H1 (cell line): ENCODE data around the gene PRKAR1B.

Experiments used
- CTCF ChIP-seq, 3 experiments: IDR thresholded peaks; 1 replicate in 2 of 3; 2 replicates in 1 of 3; pipeline versions ENCODE4 v1.5.1 to v1.6.1; 2011; ENCODE audit warnings: low read length in 3 of 3, mild to moderate bottlenecking in 3 of 3, inconsistent platforms in 2 of 3, low read depth in 1 of 3, moderate library complexity in 1 of 3; ENCODE audit not compliant: insufficient read depth in 1 of 3; ENCODE audit errors: control extremely low read depth in 1 of 3
- EP300 ChIP-seq, 2 experiments: IDR thresholded peaks; 1 replicate in 1 of 2; 2 replicates in 1 of 2; pipeline ENCODE4 v1.6.1; 2011 to 2012; ENCODE audit warnings: low read depth in 2 of 2, low read length in 2 of 2, mild to moderate bottlenecking in 2 of 2, borderline replicate concordance in 1 of 2, inconsistent platforms in 1 of 2, moderate library complexity in 1 of 2
- POLR2A ChIP-seq, 2 experiments: IDR thresholded peaks; 1 replicate in 1 of 2; 2 replicates in 1 of 2; pipeline ENCODE4 v1.6.1; 2011; ENCODE audit warnings: low read depth in 2 of 2, low read length in 2 of 2, mild to moderate bottlenecking in 2 of 2; ENCODE audit errors: control extremely low read depth in 1 of 2
- RFX5 ChIP-seq: IDR thresholded peaks from 2 replicates; pipeline ENCODE4 v1.6.1; 2011; ENCODE audit warnings: low read depth, low read length, improper control_type of control experiment, borderline replicate concordance
- SP1 ChIP-seq: IDR thresholded peaks from 2 replicates; pipeline ENCODE4 v1.6.1; 2011; ENCODE audit warnings: low read depth, low read length
- SRF ChIP-seq: IDR thresholded peaks from 2 replicates; pipeline ENCODE4 v1.6.1; 2011; ENCODE audit warnings: mild to moderate bottlenecking, low read depth, low read length, moderate library complexity
- SUZ12 ChIP-seq: fragments of 200-600 bp; sonication (generic); IDR thresholded peaks from 2 replicates; pipeline ENCODE4 v1.6.1; 2012; ENCODE audit warnings: mild to moderate bottlenecking, inconsistent platforms, low read length, moderate library complexity, mixed read lengths

- TF ChIP-seq POLR2A (IDR thresholded peaks at IDR 0.05; ENCODE audit: control extremely low read depth in 1 of 2, low read depth in 2 of 2, low read length in 2 of 2) (no peak), CTCF (IDR thresholded peaks at IDR 0.05; ENCODE audit: control extremely low read depth in 1 of 3, insufficient read depth in 1 of 3, low read depth in 1 of 3, low read length in 3 of 3) (no peak), SUZ12 (no peak), EP300 (IDR thresholded peaks at IDR 0.05; ENCODE audit: borderline replicate concordance in 1 of 2, low read depth in 2 of 2, low read length in 2 of 2) (no peak), RFX5 (no peak), SRF (no peak), SP1 (no peak)
These were observed 218.5 kb downstream of the PRKAR1B start for GRCh38 chr7:508461-509170.
